ENCODE measurements around the gene SCGB3A2.

- TF ChIP-seq POLR2A (IDR thresholded peaks at IDR 0.05; ENCODE audit: low read length) (no peak), GATA1 (IDR thresholded peaks at IDR 0.05; ENCODE audit: low read depth, low read length) (no peak)
Observed at GRCh38 chr5:147842869-147843268, 35.6 kb upstream of the SCGB3A2 start.
